PC-3 (cell line): ENCODE measurements around the gene OMP.

ENCODE experiments used
- CTCF ChIP-seq: fragments of 300-600 bp; sonication (generic); conservative IDR thresholded peaks from 2 replicates; pipeline ENCODE4 v1.5.1; 2017; ENCODE audit warnings: antibody characterized with exemption, low read depth, mild to moderate bottlenecking, low read length
- EZH2 ChIP-seq: fragments of 300-600 bp; sonication (generic); IDR thresholded peaks from one replicate; pipeline ENCODE4 v1.6.1; 2017; ENCODE audit warnings: antibody characterized with exemption, mild to moderate bottlenecking, low read length; ENCODE audit not compliant: unreplicated experiment

GRCh38 chr11:77121876-77122575 lies 19.4 kb downstream of the OMP start:
- no peak for TF ChIP-seq CTCF
- TF ChIP-seq EZH2: no peak
